GM12891 (cell line): ENCODE data around the gene GRXCR2.
"Not testable (repeated sequence)": the region's sequence is repeated elsewhere in the genome, so short reads cannot be mapped to it uniquely, and the experiment has no call there.

ENCODE experiments used
- DNase-seq: peaks from one replicate; pipeline ENCODE4 v3.0.0; 2011; ENCODE audit warnings: low spot score; ENCODE audit not compliant: insufficient read length
- FAIRE-seq: peaks from 2 replicates; lab custom pipeline; 2011; peaks lifted over from hg19 to GRCh38; lab: Jason Lieb, UNC
- PAX5 ChIP-seq: IDR thresholded peaks from 2 replicates; pipeline ENCODE4 v1.6.1; 2011; ENCODE audit warnings: low read length, moderate library complexity, mild to moderate bottlenecking; ENCODE audit not compliant: insufficient read depth, severe bottlenecking
- POLR2A ChIP-seq: IDR thresholded peaks from 2 replicates; pipeline ENCODE4 v1.6.1; 2011; ENCODE audit warnings: low read depth, low read length, control low read depth
- POLR2AphosphoS5 ChIP-seq: IDR thresholded peaks from 2 replicates; pipeline ENCODE4 v1.6.1; 2011; ENCODE audit warnings: low read depth, low read length, control low read depth
- POU2F2 ChIP-seq: IDR thresholded peaks from 2 replicates; pipeline ENCODE4 v1.6.1; 2011; ENCODE audit warnings: low read depth, mild to moderate bottlenecking, control low read depth, low read length, moderate library complexity
- SPI1 ChIP-seq: IDR thresholded peaks from 2 replicates; pipeline ENCODE4 v1.6.1; 2011; ENCODE audit warnings: low read depth, low read length, control low read depth
- TAF1 ChIP-seq: IDR thresholded peaks from 2 replicates; pipeline ENCODE4 v1.6.1; 2011; ENCODE audit warnings: low read depth, low read length, control low read depth

Gene GRXCR2

DNA sequence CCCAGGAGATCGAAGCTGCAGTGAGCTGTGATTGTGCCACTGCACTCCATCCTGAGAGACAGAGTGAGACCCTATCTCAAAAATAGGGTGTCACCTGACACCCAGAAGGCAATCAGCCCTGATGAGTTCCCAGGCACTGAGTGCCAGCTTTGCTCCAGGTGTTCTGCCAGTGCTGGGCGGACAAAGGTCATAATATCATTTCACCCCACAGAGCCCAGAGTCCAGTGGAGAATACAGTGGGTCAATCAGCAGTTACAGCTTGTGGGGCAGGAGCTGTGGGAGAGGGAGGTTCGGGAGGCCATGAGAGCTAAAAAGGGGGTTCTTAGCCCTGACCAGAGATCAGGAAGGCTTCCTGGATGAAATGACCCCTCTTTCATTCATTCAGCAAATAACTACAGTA lies 39.2 kb upstream of the GRXCR2 start:
- FAIRE-seq: no peak
- TF ChIP-seq PAX5 (no peak), POU2F2 (no peak), POLR2AphosphoS5 (no peak)

DNA sequence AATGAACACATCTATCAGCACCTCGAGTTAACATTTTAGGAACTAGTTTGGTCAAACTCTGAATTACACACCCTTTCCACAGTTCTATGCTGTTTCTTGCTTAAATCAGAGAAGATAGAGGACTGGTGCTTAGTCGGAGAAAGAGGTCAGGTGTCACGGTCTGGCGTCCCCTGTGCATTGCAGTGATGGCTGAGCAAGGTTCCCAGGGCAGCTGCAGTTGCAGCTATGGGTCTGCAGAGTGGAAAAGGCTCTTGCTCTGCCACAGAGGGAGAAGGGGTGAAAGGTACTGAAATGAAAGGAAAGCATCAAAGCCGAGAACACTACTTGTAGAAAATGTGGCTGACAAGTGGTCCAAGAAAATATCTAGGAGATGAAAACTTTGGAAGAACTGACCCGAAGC lies 38.4 kb upstream of the GRXCR2 start:
- DNase-seq (no peak), FAIRE-seq (no peak)
- TF ChIP-seq TAF1: no peak
- no peak for TF ChIP-seq POLR2AphosphoS5
- no peak for TF ChIP-seq PAX5

More for the DNA sequence above, 39.2 kb upstream of the GRXCR2 start:
- no peak for DNase-seq

DNA sequence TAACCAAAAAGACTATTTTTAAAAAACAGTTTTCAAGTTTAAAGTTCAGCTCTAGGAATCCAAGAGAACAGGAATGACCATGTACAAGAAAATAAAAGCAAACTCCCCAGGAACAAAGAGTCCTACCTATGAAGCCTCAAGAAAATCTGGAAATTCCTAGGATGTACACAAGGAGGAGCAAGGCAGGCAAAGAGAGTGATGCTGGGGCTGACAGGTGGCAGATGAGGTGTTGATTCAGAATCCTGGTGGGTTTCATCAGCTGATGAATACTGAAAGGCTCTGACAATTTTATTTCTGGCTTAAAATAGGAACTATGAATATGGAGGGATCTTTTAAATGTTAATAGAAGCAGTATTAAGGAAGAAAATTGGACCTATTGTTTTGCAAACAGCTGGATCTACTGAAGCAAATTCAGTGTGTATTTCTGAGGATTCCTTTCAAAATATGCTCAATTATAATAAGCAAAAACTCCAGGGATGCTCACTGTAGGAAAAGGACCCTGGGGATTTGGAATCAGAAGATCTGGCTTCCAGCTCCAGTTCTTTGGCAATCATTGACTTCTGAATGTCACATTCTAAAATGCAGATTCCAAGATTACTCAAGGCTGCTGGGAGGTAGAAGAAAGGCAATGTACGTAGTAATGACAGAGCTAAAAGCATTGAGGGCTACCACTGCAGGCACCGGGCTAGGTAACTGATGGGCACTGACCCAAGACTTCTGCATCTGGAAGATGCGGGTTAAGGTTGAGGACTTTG lies 35.6 kb upstream of the GRXCR2 start:
- FAIRE-seq (no peak), DNase-seq (no peak)
- no peak for TF ChIP-seq POU2F2
- no peak for TF ChIP-seq SPI1
- no peak for TF ChIP-seq POLR2A
- TF ChIP-seq POLR2AphosphoS5: no peak
- no peak for TF ChIP-seq TAF1
- TF ChIP-seq PAX5: no peak

DNA sequence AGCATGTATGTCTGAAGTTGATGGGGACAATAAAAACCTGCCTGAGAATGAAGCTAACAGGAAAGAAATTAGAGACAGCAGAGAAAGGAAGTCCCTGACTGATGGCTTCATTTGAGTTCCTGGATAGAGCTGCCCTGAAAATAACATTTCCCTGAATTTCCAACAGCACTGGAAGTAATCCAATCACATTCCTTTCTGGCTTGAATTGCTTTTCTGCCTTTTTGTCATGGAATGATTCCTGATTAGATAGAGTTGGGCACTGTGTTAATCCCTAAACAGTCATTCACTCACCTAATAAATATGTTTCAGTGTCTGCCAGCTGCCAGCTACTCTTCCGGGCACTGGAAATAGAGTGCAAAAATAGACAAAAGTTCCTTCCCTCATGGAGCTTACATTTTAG lies 33.6 kb upstream of the GRXCR2 start:
- no peak for DNase-seq
- FAIRE-seq: no peak
- TF ChIP-seq TAF1: no peak
- no peak for TF ChIP-seq POLR2AphosphoS5
- TF ChIP-seq PAX5: no peak

DNA sequence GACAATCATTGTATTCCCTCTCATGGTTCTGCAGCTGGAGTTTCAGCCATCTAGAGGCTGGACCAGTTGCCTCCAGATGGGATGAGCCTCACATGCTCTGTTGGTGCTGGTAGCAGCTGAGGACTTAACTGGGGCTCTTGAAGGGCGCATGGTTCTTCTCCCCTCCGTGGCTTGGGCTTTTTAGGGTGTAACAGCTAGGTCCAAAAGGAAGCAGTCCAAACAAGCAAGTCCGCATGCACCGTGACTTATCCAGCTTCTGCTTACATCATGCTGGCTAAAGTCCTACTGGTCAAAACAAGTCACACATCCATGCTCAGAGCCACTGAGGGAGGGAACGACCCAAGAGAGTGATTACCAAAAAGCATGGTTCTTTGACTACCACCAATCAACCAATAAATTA lies 31.9 kb upstream of the GRXCR2 start:
- TF ChIP-seq SPI1 (no peak), TAF1 (no peak), POLR2A (no peak), PAX5 (no peak), POLR2AphosphoS5 (no peak), POU2F2 (no peak)
- FAIRE-seq (no peak), DNase-seq (no peak)

DNA sequence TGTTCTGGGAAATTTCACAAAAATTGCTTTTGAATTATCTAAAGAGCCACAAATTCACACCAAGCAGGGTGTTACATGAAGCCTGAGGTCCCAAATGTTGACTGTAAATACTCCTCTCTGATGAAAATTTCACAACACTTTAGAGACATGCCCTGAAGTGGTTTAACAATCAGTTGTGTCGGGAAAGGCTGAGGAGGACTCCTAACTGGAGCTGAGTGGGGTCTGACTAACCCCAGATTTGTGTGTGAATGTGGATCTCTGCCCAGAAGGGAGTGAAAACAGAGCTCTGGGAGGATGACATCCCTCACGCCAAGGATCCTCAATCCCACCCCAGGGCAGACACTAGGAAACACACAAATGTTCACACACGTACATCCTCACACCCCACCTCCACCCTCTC lies 31.1 kb upstream of the GRXCR2 start:
- TF ChIP-seq PAX5 (no peak), SPI1 (no peak), POU2F2 (no peak), POLR2A (no peak), POLR2AphosphoS5 (no peak), TAF1 (no peak)
- no peak for DNase-seq
- FAIRE-seq: no peak

DNA sequence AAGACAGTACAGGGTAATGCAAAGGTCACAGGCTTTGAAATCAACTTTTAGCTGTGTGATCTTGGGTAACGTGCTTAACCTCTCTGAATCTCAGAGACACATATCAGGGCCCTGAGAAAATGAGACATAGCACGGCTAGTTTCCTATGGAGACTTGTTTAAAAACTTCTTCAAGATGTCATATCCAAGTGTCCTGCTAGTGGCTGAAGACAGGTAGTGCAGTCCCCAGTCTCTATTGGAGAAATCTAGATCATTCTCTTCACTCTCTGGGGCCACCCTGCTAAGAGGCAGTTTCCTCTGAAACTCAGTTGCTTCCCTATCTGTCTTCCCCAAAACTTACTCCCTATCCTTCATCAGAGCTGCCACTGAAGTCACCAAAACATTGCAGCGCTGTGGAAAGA lies 30.3 kb upstream of the GRXCR2 start:
- DNase-seq: no peak
- FAIRE-seq: no peak
- no peak for TF ChIP-seq POLR2A
- no peak for TF ChIP-seq SPI1
- no peak for TF ChIP-seq TAF1
- no peak for TF ChIP-seq PAX5

DNA sequence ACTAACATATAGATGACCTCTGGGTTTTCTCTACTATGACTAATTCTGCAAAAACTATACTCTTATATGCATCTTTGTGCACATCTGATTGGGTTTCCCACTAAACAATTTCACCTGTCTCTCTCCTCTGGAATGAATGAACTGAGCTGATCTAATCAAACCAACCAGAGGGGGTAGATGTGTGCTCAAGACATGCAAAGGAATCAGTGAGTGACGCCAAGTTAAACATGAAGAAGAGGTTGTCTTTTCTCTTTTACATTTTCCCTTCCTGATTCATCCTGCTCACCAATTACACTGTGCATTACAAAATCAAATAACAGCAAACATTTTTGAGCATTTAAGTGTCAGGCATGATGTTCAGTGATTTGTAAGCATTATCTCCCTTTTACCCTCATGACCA lies 29.6 kb upstream of the GRXCR2 start:
- FAIRE-seq: no peak
- no peak for TF ChIP-seq POLR2AphosphoS5
- no peak for TF ChIP-seq PAX5
- no peak for TF ChIP-seq TAF1
- TF ChIP-seq POU2F2: no peak
- no peak for TF ChIP-seq SPI1
- TF ChIP-seq POLR2A: no peak
- DNase-seq: no peak

DNA sequence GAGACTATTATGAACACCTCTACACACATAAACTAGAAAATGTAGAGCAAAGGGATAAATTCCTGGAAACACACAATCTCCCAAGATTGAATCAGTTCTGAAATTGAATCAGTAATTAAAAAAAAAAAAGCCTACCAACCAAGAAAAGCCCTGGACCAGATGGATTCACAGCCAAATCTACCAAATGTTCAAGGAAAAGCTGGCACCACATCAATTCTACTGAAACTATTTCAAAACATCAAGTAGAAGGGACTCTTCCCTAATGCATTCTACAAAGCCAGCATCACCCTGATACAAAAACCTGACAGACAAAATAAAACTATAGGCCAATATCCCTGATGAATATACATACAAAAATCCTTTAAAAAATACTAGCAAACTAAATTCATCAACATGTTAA lies 25.4 kb upstream of the GRXCR2 start:
- no peak for DNase-seq
- TF ChIP-seq SPI1 (no peak), POLR2AphosphoS5 (no peak), PAX5 (no peak), POLR2A (no peak), TAF1 (no peak), POU2F2 (no peak)
- FAIRE-seq: no peak

DNA sequence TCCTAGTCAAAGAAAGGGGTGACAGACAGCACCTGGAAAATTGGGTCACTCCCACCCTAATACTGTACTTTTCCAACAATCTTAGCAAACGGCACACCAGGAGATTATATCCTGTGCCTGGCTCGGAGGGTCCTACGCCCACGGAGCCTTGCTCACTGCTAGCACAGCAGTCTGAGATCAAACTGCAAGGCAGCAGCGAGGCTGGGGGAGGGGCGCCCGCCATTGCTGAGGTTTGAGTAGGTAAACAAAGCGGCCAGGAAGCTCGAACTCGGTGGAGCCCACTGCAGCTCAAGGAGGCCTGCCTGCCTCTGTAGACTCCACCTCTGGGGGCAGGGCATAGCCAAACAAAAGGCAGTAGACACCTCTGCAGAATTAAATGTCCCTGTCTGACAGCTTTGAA lies 18.6 kb upstream of the GRXCR2 start:
- not testable (repeated sequence) for FAIRE-seq, DNase-seq
